Activated T-cell treated with anti-CD3 and anti-CD28 coated beads for 1 hour (primary cell): ENCODE data around the gene BRSK2.

Experiments
- DNase-seq: peaks from one replicate; pipeline ENCODE4 v3.0.0-alpha.2; 2020; ENCODE audit warnings: low read depth

The BRSK2 gene

DNA sequence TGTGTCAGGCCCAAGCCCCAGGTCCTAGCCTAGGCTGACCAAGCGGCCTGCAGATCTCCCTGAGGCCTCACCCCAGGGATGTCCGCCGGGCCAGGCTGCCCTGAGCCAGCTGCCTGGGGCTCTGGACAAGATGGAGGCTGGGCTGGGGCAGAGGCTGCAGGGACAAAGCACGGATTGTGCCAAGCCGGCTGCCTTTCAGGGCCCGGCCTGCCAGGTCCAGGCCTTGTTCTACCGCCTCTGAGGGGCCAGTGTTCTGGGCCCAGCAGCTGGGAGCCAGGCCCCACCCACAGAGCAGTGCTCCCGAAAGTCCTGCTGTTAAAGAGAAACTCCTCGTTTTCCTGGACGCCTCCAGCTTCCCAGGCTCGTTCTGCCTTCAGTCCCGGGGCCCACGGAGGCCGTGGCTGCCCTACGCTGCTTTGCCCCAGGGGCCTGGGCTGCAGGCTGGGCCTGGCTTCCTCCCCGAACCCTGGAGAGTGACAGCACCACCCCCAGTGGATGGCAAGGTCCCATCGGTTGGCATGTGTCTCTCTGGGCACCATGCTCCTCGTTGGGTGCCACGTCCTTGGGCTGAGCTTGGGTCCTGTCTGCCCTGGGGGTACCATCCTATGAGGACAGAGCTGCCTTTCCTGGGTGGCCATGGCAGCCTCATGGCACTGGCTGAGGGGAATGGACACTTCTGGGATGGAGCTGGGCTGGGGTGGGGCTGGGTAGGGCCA is 7.6 kb downstream of the BRSK2 start:
- no peak for DNase-seq

DNA sequence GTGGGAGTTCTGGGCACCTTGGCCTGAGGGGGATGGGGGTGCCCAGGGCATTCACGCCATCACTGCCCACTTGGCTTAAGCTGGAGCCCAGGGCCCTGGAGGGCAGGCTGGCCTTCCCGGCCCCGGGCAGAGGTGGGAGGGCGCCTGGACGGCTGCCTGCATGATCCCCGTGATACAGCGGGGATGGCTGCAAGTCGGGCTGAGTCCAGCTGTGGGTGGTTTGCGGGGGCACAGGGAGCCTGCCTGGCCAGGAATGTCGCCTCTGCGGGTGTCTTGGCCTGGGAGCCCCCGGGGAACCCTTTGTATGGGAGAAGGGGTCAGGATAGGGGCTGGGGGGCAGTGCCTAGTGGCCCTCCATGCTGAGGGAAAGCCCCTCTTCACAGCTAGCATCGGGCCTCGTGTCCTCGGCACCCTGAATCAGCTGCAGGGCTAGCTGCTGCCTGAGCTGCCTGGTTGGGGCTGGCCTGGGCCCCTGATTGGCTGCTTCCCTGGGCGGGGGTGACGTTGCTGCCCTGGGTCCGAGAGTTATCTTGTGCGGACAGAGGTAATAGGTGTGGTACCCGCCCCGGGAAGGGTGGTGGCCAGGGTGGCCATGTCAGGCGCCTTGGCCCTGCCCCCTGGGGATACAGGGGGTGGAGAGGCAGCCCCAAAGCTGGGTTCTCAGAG is 8.3 kb downstream of the BRSK2 start:
- DNase-seq, result no peak

DNA sequence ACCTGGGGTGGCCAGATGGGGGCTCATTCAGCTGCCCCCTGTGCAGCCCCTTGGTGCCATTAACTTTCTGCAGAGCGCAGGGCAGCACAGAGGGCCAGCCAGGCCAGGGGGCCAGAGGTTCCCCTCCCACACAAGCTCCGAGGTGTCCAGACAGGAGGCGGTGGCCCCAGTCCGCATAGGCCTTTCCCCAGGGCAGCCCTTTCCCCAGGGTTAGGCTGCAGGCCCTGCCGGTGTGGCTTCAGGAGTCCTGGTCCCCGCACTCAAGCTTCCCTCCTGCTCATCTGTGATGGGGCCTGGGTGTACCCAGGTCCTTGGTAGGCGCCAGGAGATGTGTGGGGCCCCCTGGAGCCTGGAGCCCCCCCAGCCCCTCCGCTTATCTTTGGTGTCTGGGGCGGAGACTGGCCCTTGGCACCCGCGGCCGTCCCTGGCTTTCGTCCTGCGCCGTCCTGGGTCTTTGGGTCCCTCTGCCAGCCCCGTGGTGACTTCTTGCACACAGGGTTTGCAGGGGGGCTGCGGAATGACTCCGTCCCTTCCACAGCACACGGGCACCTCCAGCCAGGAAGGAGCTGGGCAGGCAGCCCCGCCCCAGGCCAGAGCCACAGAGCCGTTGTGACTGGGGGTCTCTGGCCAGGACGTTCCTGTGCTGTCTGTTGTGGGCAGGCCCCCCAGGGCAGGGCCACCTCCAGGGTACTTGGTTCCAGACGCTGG is 8.9 kb downstream of the BRSK2 start:
- DNase-seq, result no peak

DNA sequence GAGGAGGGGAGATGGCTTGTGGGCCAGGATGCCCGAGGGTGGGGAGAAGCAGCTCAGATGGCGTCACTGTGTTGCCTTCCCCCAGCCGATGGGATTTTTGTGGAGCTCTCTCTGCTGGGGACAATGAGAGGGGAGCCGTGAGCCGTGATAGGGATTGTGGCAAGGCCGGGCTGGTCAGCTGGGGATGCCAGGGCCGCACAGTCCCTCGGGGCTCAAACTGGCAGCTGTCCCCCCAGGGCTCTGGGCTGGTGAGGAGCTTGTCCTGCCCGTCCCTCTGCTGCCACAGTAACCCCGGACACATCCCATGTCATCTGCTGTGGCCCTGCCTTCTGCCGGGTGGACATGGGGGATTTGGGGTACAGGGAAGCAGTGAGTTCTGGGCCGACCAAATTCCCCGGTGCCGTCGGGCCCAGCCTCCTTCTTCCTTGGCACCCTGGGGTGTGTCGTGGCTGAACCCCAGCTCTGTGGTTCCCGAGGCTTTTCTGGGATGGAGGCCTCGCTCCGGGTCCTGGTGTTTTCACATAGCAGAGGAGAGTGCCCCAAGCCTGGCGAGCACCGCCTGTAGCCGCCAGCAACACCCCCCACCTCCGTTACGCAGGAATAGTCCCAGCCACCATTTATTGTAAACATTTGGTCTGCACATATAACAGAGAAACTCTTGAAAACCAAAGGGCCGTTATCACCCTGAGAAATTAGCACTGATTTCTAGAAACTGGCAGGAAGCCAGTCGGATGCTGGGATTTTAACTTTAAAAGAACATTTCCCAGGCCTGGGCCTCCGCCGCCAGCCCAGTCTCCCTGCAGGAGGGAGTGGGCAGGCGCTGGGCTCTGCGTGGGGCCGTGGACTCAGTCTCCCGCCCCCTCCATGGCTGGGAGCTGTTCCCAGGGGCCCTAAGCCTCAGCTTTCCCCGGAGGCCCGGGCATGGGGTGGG is 9.9 kb downstream of the BRSK2 start:
- no peak for DNase-seq

DNA sequence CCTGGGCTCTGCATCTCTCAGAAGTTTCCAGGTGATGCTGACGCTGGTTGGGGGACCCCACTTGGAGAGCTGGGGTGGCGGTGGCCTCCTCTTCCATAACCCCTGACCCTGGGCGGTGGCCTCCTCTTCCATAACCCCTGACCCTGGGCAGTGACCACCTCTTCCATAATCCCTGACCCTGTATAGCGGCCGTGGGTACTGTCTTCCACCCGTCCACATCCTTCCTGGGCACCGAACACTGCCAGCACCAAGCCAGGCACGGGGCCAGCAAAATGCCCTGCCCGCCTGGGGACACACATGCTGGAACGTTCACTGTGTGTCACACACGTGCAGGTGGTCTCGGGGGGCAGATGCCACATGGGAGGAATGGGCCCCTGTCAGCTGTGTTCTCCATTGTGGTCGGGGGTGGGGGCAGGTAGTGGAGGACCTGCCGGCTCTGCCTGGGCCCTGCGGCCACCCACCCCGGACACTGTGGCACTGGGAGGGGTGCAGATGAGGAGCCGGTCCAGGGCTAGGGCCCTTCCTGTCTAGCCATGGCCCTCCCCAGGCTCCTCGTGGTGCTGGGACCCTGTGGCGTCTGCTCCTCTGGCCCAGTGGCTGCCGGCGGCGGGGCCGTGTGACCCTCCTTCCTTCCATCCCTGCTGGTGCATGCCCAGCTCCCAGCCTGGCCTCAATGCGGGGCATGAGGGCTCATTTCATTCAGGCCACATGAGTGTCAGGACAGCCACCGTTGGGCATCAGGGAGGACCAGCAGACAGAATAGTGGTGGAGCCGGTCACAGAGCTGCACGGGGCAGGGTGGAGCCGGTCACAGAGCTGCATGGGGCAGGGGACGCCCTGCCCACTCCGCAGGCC is 10.8 kb downstream of the BRSK2 start:
- DNase-seq, result no peak

DNA sequence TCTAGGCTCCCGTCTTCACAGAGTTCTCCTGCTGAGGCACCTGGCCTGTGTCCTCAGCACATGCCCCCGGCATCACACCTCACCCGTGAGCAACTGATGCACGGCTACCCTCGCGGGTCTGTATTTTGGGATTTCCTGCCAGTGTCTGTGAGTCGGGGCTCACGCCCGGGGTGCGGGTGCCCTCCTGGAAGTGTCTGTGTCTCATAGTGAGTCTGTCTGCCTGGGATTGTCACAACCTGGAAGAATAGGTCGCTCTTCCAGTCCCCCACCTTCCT is 11.4 kb downstream of the BRSK2 start:
- no peak for DNase-seq

DNA sequence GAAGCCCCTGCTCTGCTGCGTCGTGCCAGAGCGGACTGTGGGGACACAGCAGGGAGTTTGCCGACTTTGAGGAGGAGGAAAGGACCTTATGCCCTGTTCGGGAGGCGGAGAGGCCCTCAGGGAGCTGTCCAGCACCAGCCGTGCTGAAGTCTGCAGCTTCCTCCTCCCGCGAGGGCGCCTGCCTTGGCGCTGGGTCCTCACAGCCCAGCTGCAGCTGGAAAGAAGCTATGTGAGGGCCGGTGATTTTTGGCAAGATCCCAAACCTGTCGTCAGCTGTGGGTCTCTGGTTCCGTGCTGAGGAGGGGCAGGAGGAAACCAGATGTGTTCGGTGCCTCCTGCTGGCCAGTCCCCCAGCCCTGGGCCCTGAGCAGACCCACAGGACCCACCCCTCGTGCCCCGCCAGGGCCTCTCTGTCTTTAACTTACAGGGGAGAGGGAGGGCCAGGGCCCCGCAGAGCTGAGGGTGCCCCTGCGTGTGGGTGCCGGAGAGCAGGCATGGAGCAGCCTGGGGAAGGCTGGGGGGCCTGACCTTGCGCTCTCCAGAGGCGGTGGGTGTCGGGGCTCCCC is 12.0 kb downstream of the BRSK2 start:
- DNase-seq, result peak; percentile 40

DNA sequence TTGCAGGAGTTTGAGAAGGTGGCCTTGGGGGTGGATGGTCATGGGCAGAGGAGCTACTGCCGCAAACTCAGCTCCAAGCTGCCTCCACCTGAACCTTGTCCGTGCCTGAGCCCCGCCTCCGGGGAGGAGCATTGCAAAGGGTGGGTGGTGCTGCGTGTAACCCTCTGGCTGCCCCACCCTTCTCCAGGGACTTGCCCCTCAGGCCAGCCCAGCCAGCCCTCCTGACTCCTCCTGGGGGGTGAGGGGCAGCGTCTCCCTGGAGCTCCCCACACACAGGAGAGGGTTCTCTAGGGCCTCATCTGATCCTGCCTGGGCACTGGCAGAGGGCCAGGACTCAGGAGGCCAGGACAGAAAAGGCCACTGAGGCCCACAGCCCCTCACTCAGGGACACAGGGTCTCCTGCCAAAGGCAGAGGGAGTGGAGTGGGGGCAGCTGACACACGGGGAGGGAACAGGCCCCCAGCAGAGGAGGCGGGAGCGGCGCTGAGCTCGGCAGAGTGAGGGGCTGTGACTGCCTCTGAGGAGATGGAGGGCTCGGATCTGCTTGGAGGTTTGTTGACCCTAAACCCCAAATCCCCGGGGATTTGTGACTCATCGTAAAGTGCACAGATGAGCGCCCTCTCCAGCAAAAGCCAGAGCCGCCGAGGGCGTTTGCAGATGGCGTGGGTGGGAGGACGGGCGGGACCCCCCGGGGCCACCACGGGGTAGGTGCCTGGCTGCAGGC is 12.8 kb downstream of the BRSK2 start:
- no peak for DNase-seq

DNA sequence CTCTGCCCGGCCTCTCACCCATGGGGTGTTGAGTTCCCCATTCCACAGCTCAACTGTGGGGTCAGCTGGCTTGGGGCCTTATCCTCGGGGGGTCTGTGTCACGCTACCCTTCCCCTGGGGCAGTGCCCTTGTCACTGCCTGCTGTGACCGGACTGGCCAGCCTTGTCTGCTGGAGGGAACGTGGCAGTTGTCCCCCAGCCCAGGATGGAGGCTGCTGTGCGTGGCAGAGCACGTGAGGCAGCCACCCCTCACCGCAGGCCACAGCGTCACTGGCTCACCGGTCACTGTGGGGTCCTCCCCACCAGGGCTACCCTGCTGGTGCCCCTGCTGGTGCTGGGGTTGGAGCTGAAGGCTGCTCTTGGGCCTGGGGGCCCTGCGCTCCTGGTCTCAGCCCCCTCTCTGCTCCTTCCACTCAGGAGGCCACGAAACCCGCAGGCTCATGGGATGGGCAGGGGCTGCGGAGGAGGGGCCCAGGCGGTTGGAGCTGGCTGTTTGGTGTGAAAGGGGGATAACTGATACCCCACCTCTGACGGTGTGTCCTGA is 13.4 kb downstream of the BRSK2 start:
- no peak for DNase-seq

DNA sequence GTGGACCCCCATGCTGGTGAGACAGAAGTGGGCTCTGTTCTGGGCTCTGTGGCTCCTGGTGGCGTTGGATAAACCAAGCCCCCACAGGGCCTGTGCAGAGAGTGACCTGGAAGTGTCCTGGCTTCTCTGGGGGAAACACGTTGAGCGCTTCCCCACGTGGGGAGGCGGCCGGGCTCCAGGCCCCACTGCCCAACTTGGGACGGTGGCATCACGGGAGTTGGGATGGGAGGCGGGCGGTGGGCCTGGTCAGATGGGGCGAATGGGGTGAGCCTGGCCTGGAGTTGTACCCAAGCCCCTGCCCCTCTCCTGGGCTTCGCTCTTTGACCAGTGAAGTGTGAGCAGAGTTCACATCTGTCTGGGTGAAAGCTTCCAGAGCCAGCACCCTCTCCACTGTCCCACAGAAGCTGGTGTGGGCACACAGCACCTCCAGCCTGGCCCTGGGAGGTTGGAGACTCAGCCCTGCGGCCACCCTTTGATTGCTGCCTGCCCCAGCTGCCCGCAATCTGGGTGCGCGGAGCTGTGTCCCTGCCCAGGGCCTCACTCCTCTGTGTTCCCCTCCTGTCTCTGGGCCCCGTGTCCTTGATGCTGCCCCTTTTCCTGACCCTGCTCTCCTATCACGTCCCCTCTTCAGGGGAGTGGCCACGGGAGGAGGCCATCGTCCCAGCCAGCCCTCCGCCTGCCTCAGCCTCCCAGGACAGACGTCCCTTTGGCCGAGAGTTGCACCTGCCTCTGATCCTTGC is 14.2 kb downstream of the BRSK2 start:
- no peak for DNase-seq

DNA sequence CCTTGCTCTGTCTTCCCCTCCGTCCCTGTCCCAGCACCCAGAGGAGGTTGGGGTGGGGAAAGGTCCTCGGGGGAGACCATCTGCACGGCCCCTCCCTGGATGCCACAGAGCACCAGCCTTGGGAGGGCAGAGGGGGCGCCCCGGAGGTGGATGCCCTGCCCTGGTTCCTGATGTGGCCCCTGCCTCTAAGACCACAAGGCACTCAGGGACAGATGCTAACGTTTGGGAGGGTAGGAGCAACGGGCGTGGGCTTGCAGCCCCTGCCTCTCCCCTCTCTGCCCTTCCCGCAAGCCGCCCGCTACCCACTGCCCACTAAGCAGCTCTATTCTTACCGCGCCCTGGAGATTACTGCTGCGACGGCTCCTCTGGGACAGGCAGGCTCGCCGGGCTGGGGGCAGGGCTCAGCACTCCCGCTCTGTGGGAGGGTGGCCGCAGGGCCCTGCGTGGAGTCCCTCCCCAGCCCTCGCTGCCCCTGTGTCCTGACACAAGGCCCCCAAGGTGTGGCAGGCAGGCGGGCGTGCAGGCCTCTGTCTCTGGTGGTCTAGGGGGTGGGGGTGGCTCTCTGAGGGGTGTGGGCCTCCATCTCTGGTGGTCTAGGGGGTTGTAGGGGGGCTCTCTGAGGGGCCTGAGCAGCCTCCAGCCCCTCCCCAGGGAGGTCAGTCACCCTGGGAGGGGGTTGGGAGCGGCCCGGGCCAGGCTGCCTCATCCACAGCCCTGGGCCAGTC is 14.9 kb downstream of the BRSK2 start:
- DNase-seq, result no peak

DNA sequence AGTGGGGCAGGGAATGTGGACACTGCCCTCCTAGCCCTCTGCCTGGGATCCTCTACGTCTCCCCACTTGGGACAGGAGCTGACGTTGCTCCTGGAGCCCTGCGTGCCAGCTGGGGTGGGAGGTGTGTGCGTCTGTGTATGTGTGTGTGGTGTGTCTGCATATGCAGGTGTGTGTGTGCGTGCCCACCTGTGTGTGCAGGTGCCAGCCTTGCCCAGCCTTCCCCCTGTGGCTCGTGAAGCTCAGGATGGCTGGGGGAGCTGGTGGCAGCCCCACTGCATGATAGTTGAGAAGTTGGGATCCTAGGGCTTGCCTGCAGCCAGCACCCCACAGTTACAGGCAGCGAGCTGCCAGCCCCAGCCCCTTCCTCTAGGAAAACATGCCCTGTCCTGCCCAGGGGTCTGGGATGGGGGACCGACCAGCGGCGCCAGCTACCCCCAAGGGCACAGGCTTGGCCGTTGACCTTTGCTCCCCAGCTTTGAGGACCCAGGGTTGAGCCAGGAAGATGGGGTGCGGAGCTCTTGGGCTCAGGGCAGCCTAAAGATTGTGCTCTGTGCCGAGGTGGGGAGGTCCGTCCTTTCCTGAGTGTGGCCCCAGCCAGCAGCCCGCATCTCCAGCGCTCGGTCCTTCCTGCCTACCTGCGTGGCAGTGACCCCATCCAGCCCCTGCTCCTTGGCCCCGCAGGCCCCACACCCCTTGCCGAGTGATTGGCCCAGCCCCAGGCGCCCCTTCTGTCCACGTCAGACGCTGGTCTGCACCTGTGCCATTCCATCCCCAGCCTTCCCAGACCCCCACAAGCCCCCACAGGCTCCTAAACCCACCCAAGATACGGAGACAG is 15.7 kb downstream of the BRSK2 start:
- no peak for DNase-seq

DNA sequence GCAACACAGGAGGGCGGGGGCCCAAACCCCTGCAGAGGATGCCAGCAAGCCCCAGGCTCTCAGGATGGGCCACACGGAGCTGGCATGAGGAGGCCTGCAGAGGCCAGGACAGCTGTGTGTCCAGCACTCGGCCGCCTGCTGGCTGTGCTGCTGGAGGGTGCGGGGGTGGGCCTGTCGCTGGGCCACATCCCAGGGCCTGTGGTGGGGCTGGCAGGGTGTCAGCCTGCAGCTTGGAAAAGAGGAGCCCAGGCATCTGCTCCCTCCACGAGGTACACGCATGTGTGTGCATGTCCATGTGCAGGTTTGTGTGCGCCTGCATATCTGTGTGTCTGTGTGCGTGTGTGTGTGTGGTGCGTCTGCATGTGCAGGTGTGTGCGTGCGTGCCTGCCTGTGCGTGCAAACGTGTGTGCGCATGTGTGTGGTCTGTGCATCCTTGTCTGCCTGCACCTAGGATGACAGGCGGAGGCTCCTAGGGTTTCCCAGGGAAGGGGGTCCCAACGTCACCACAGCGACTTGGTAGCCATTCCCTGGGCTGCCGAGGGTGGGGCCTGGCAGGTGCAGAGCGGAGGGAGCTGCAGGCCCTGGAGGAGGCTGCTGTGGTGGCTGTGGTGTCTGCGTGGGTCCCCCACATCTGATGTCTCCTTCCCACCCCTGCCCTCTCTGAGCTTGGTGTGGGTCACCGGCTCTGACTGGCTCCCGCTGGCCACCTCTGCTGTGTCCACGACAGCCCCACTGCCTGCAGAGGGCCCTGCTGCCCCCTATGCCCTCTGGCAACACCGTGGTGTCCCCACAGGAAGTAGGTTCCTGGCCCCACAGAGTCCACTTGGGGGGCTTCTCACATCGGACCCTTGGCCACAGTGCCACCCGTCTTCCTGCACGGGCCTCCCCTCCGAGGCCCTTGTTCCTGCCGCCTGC is 17.1 kb downstream of the BRSK2 start:
- DNase-seq, result no peak

DNA sequence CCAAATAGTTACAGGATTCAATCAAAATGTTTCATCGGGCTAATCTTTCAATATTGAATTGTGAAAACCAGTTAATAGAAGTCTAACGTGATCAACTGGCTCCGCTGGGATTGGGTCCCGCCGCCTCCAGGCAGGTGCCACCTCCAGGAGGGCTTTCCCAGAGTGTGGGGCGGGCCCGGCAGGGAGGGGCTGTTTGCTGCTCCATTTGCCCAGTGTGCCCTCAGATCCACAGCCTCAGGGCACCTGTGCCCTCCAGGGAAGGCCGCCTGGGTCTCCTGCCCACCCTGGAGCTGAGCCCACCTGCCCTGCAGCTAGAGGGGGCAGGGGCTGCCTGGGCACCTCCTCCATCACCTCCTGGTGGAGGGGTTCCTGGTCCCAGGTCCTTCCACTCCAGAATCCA is 17.9 kb downstream of the BRSK2 start:
- DNase-seq, result no peak

DNA sequence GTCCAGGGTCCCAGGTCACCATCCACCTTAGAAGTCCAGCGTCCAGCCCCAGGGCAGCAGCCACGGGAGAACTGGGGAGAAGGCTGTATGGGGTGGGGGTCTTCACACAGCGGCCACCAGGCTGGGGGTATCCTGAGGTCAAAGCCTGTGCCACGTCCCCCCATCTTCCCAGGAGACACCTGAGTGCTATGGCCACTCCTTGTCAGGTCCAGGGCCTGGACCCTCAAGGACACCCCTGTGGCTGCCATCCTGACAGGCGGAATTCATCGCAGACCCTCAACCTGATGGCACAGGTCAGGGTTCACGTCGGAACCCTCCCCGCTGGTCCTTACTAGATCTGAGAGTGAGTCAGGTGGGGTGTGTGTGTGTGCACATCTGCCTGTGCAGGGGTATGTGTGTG is 18.6 kb downstream of the BRSK2 start:
- DNase-seq, result no peak

DNA sequence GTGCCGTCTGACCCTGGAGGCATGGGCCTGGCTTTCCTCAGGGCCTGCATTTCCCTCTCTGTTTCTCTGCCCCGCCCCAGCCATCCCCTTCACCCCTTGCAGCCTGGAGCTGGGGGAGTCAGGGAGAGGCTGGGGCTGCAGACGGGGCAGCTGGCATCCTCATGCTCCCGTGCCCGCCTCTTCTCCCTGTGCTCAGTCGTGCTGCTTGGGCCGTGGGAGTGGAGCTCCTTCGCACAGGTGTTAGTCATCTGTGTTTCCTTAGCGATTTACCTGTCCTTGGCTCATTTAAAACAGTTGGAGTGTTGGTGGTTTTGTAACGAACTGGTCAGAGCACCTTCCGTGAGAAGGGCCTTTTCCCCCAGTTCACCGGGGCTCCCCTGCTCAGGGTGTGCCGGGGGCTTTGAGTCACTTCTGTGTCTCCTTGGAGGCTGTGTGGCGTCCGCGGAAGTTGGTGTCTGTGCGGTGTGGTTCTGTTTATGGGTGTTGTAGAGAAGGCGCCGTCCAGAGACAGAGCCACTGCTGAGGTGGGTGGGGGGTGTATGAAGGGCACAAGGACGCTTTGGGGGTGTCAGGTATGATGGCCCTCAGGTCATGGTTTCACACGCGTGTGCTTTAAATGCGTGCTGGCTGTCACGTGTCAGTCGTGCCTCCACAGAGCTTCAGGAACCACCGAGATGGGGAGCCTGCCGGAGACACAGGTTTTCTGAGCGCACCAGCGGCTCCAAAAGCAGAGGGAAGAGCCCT is 19.5 kb downstream of the BRSK2 start:
- DNase-seq, result no peak
